ENCODE data around the gene MEF2D.

MEF2D gene

DNA sequence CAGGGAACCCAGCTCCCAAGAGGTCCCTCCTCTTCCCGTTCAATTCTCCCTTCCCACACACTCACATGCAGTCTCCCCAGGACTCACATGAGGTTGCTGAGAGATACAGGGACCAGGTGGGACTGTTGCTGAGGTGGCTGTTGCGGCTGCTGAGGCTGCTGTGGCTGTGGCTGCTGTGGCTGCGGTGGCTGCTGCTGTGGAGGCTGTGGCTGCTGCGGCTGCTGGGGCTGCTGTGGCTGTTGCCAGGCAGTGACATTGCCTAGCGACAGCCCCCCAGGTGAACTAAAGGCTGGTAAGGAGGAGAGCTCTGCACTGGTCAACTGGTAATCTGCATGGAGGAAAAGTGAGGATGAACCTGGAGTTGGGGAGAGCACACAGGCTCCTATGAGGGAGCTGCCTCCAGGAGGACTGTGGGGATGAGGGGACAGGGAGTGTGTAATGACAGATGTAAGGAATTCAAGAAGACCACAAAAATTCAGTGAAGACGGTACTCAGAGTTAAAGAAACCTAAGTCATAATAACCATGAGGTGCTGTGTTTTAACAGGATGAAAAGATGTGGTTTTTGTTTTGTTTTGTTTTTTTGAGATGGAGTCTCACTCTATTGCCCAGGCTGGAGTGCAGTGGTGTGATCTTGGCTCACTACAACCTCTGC is 31.8 kb downstream of the MEF2D start:
- DNase-seq (ENCODE audit: low read depth), result no peak

DNA sequence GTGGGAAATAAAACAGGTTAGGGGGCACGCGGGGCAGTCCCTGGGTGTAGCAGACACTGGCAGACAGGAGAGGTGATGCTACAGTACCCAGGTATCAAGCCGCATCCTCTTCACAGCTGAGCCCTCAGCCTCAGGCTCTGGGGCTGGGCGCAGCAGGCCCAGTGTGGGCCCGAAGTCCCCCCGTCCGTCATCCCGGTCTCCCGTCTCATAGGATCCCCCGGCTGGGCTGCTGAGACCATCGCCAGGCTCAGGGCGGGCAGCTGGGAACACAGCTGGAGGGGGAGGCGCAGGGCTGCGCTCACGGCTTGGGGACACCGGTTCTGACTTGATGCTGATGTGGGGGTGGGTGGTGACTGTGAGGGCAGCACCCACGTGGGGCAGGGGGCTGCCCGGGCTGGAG is 32.7 kb downstream of the MEF2D start:
- no peak for DNase-seq (ENCODE audit: low read depth)

GRCh38 chr1:156467385-156467784 is 33.2 kb downstream of the MEF2D start:
- DNase-seq (ENCODE audit: low read depth), result no peak

- DNase-seq (ENCODE audit: low read depth), result no peak
Measured at GRCh38 chr1:156465747-156466365, 34.7 kb downstream of the MEF2D start.

- DNase-seq (ENCODE audit: low read depth), result no peak
Measured at GRCh38 chr1:156464825-156465452, 35.6 kb downstream of the MEF2D start.

DNA sequence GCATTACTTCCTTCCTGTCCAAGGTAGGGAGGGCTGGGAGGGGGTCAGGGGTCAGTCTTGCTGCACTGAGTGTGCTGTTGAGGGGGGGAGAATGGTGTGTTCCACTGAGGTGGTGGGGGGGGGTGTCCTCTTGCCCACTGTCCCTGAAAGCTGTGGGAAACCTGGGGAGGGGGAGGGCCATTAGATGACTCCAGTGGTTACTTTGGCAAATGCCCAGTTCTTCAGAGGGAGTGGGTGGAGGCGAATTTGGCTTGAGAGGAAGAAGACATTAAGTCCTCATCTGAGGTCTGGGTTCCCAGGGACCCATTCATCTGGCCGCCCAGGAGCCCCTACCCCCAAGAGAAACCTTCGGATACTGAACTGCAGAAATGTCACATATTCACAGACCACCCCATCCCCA is 36.2 kb downstream of the MEF2D start:
- no peak for DNase-seq (ENCODE audit: low read depth)

DNA sequence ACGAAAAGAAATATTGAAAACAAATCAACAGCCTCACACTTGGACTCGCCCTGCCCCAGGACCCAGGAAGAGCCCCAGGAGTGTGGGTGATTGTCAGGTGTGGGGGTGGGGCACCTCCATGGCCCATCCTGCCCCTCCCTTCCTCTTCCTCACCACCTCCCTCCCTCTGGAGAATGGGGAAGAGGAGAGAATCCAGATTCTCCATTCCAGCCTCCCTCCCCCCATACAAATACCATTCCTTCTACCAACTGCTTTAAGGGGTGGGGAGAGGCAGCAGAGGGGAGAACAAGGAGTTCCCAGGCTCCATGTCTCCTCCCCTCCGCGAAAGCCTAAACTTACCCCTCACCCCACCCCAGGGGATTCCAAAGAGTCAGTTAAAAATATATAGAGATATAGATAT is 36.7 kb downstream of the MEF2D start:
- no peak for DNase-seq (ENCODE audit: low read depth)

DNA sequence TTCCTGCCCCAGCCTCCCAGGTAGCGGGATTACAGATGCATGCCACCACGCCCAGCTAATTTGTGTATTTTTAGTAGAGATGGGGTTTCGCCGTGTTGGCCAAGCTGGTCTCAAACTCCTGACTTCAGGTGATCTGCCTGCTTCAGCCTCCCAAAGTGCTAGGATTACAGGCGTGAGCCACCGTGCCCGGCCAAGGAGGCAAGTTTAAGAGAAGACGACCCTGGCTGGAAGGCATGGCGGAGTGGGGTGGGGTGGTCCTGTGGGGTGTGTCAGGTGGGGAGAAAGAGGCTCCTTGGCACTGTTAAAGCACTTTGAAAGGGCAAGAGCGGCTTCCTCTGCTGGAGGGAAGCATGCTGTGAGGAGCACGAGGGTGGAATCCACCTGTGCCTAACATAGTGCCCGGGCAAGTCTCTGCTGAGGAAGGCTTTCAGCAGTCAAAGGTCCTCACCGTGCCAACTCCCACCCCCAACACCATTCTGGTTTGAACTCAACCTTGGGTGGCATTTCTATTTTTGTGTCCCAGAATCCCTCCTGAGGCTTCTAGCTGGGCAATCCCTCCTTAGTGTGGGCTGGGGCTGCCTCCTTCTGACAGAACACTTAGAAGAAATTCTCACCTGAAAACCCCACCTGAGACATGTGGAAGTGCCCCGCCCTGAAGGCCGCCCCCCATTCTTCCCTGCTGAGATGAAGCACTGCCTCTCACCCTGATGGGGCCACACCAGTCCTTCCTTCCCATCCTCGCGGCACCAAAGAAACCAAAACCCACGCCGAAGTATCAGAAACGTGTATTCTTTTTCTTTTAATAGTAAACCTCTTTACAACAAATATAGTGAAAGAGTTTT is 37.4 kb downstream of the MEF2D start:
- no peak for DNase-seq (ENCODE audit: low read depth)

- no peak for DNase-seq (ENCODE audit: low read depth)
Measured at GRCh38 chr1:156461781-156462647, 38.6 kb downstream of the MEF2D start.

DNA sequence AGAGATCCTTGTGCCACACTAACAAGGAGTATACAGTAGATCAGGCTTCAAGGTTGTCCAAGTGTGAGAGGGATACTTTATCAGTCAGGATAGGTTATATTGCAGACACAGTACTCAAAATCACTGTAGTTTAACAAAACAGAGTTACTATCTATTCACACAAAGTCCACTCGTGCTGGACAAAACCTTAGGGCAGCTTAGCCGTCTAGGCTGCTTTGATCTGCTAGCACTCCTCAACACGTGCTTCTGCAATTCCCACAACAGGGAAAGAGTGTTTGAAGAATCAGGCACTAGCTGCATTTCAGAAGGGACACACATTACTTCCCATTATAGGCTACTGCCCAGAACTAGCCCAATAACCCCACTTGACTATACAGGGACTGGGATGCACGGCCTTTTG is 39.5 kb downstream of the MEF2D start:
- DNase-seq (ENCODE audit: low read depth), result no peak

DNA sequence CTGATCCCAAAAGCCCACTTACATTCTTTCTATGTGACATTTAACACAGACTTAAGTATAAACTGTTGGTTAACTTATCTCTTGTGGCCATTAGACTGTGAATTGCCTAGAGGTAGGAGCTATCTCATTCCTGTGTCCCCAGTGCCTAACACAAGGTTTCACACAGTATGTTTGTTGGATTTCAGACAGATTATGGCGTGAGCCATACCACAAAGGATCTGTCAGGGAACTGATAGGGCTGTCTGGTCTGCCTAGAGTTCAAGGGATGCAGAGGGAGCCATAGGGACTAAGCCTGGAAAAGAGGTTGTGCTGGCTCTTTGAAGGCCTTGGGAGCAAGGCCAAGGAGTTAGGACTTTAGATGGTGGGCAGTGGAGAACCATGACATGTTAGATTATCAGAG is 40.0 kb downstream of the MEF2D start:
- no peak for DNase-seq (ENCODE audit: low read depth)

DNA sequence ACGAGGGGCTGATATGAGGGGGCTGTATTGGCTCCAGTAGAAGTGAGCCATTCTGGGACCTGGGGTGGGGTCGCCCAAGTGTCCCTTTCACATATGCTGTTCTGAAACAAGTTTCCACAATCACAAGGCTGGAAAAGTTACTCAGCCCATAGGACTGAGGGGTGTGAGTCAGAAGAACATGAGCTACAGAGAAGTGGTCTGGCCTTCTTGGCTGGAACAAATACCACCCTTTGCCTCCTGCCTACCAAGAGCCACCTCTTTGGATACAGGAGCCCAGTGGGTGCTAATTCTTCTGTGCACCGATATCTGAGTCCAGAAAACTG is 42.4 kb downstream of the MEF2D start:
- no peak for DNase-seq (ENCODE audit: low read depth)

DNA sequence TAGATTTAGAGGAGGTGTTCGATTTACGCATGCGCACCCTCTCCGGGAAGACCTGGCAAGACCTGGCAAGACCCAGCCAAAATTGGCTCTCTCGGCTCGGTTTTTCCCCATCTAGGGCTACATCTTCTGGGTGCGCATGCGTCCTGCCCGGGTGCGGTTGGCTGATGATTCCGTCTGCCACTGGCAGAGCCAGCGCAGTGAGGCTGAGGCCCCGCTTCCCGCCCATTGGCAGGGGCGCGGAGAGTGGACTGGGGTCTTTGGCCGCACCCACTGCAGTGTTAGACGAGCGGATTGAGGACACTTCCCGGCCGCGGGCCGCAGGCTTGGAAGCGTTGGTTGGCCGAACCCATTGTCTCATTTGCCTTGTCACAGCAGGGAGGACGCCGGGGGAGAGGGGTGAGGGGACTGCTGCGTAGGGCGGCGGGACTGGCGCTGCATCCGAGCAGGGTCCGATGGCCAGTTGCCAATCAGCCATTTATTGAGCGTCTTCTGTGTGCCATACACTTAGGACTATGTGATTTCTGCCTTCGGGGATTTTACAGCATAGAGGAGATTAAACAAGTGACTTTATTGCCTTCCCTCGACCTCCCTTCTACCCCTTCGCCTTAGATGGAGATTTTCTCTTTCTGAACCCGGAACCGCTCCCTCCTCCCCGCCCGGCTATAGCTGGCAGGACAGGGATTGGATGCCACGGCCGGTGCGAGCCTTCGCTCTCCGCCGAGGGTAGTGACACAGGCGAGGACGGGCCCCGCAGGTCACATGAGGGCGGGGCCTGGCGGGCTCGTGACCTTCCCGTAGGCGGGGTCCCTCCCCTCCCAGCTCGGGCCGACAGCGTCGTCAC is 43.7 kb downstream of the MEF2D start:
- DNase-seq (ENCODE audit: low read depth), result peak; percentile 91

DNA sequence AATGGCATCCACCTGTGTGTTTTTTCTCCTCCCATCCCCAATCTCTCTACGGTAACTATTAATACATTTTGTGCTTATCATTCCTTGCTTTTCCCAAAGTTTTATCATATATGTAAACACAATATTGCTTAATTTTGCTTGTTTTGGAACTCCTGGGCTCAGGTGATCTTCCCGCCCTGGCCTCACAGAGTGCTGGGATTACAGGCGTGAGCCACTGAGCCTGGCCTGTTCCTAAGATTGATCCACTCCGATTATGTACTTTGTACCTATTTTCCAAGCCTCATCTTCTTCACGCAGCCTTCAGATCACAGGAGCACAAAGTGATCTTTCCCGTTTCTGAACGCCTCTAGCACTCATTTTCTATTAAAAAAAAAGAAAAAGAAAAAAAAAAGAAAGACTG is 45.2 kb downstream of the MEF2D start:
- DNase-seq (ENCODE audit: low read depth), result no peak

- no peak for DNase-seq (ENCODE audit: low read depth)
Measured at GRCh38 chr1:156452907-156453306, 47.7 kb downstream of the MEF2D start.

DNA sequence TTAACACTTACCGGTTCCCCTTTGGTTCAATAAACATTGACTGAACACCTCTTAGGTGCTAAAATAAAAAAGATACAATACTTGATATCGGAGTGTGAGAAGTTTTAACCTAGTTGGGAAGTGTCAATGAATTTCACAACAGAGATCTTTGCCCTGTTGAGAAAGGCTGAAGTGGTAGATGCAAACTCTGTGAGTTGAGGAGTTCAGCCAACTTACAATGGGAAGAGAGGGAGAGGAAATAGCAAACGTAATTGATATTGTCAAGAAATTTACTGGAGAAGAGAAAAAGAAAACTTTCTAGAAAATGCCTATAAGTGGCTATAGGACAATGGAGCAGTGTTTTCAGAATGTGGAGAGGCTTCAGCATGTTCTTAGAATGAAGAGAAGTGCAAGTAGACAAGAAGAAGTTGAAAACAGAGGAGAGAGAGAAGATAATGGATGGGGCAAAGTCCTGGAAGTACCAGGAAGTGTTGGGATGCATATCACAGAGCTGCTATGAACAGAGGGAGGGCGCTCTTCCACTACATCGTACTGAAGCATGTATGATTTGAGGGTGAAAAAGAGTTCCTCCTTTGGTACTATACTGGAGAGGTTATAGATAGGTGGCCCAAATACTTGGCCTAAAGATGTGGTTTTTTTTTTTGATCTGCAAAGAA is 48.9 kb downstream of the MEF2D start:
- no peak for DNase-seq (ENCODE audit: low read depth)

DNA sequence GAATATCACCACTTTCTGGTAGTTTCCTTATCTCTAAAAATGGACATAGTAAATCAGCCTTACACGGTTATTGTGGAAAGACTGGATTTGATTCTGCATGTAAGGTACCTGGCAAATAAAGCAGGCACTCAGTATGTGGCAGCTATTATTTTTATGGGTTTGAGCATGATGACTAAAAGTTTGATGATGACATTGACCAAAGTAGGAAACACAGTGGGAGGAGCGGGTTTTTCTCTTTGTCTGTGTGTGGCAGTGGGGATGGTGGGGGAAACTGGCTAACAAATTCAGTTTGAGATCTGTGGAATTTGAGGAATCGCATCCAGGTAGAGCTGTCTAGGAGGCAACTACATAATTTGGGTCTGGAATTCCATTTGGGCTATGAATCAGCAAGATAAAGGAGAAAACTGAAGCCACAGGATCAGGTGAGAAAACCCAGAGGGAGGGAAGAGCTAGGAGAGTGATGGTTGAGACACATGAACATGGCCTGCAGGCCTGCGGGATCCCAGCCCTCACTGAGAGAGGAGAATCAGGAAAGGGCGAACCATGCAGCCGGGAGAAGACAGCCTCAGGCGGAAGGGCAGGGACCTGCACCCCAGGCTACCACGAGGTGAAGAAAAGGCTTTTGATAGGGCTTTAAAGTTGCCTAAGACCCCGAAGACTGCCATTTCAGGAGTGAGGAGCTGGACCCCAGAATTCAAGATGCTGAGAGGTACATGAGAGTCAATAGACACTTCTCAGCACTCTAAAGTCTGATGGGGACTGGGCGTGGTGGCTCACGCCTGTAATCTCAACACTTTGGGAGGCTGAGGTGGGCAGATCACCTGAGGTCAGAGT is 52.2 kb downstream of the MEF2D start:
- no peak for DNase-seq (ENCODE audit: low read depth)

- DNase-seq (ENCODE audit: low read depth), result peak; percentile 24
Measured at GRCh38 chr1:156445789-156446263, 54.7 kb downstream of the MEF2D start.

DNA sequence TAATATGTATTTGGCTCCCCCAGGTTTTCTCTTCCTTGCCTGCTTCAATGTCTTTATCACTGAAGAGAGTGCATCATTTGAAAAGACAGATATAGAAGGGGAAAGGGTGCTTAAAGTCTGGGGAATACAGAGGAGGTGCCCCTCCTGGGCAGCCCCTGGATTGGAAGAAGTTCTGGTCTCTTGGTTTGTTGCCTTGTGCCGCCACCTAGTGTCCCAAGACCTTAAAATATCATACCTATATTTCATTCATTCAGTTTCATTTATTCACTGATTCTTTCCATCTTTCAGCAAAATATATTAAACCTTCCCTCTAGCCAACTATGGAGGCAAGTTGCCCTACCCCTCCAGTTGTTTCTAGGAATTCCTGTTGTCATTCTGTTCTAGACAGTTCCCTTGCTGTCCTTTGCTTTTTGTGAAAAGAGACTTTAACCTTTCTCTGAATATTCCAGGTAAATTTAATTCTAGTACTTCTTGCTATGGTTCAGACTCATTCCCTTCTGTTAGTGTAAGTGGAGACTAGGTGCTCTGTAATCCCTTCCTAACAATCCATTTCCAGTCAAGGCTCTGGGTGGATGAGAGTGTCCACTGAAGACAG is 56.1 kb downstream of the MEF2D start:
- DNase-seq (ENCODE audit: low read depth), result no peak
